Measurements from ENCODE around the gene KLHL14. TPM values are rescaled to one million over a fixed set of nuclear protein-coding genes. Genes with fewer than 3 reads are reported as not detected.

Gene KLHL14
- total and polyA plus RNA-seq, 2 experiments from 2014 or later: 0.12 to 0.57 TPM

DNA sequence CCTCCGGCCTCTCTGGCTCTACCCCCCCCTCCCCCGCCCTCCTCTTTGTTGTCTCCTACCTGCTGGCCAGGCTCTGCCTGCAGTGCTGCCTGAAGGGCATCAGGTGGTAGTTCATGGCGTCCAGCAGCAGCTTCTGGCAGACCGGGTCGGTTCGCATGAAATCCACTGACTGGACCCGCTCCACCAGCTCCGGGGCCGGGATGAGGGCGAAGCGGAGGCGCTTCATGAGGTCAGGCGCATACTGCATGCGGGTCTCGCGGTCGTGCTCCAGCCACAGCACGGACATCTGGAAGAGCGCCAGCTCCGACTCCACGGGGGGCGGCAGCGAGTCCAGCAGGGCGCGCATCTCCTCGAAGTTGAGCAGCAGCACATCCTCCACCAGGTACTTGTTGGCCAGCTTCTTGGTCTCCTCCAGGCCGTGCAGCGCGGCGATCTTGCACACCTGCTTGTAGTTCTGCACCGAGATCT, 3.2 kb downstream of the KLHL14 start:
- Histone ChIP-seq H3K27me3 (peaks cover 86% of the 10 kb centered on the region), H4K20me1 (ENCODE audit: insufficient read depth, poor library complexity, severe bottlenecking) (no peaks in the 10 kb centered on the region), H3K9me3 (ENCODE audit: low read depth) (no peaks in the 10 kb centered on the region), H3K27ac (no peak overlapping the region), H3K4me3 (no peak overlapping the region), H2AFZ (peak overlapping the region; percentile 55), H3K4me1 (ENCODE audit: insufficient read depth) (peaks cover 17% of the 10 kb centered on the region), H3K4me2 (peak overlapping the region; percentile 97), H3K79me2 (no peaks in the 10 kb centered on the region), H3K9me2 (replicated peaks; ENCODE audit: insufficient read depth) (no peaks in the 10 kb centered on the region), H3K36me3 (replicated peaks; ENCODE audit: insufficient read depth, low read depth) (no peaks in the 10 kb centered on the region)
- WGBS (ENCODE audit: low lambda C conversion rate, missing lambda C conversion rate): 2% methylated on average over 29 of the region's 31 CpGs
- DNase-seq (ENCODE audit: low spot score): peak; percentile 26
- TF ChIP-seq EZH2 (IDR thresholded peaks at IDR 0.05; ENCODE audit: borderline replicate concordance): peak; percentile 28
- no peak for TF ChIP-seq EZH2phosphoT487 (IDR thresholded peaks at IDR 0.05; ENCODE audit: low read depth, severe bottlenecking, unreplicated experiment)

GRCh38 chr18:32769071-32769585, 3.7 kb downstream of the KLHL14 start:
- H2AFZ ChIP-seq: no peak overlapping the region
- no peaks in the 10 kb centered on the region for H3K9me3 ChIP-seq (ENCODE audit: low read depth)
- H3K4me3 ChIP-seq: no peak overlapping the region
- H3K4me2 ChIP-seq: peak overlapping the region; percentile 97
- peaks cover 81% of the 10 kb centered on the region for H3K27me3 ChIP-seq
- TF ChIP-seq EZH2 (IDR thresholded peaks at IDR 0.05; ENCODE audit: borderline replicate concordance): no peak
- TF ChIP-seq, protein P1, sequence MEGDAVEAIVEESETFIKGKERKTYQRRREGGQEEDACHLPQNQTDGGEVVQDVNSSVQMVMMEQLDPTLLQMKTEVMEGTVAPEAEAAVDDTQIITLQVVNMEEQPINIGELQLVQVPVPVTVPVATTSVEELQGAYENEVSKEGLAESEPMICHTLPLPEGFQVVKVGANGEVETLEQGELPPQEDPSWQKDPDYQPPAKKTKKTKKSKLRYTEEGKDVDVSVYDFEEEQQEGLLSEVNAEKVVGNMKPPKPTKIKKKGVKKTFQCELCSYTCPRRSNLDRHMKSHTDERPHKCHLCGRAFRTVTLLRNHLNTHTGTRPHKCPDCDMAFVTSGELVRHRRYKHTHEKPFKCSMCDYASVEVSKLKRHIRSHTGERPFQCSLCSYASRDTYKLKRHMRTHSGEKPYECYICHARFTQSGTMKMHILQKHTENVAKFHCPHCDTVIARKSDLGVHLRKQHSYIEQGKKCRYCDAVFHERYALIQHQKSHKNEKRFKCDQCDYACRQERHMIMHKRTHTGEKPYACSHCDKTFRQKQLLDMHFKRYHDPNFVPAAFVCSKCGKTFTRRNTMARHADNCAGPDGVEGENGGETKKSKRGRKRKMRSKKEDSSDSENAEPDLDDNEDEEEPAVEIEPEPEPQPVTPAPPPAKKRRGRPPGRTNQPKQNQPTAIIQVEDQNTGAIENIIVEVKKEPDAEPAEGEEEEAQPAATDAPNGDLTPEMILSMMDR (IDR thresholded peaks at IDR 0.05; ENCODE audit: poor library complexity): no peak
- TF ChIP-seq EZH2phosphoT487 (IDR thresholded peaks at IDR 0.05; ENCODE audit: low read depth, severe bottlenecking, unreplicated experiment): no peak
- H3K9me2 ChIP-seq (replicated peaks; ENCODE audit: insufficient read depth): no peaks in the 10 kb centered on the region
- DNase-seq (ENCODE audit: low spot score): no peak
- H3K36me3 ChIP-seq (replicated peaks; ENCODE audit: insufficient read depth, low read depth): no peaks in the 10 kb centered on the region
- H3K79me2 ChIP-seq: no peaks in the 10 kb centered on the region
- peaks cover 17% of the 10 kb centered on the region for H3K4me1 ChIP-seq (ENCODE audit: insufficient read depth)
- 39% methylated on average over 6 of the region's 8 CpGs for WGBS (ENCODE audit: low lambda C conversion rate, missing lambda C conversion rate)
- H4K20me1 ChIP-seq (ENCODE audit: insufficient read depth, poor library complexity, severe bottlenecking): no peaks in the 10 kb centered on the region
- H3K27ac ChIP-seq: no peak overlapping the region

DNA sequence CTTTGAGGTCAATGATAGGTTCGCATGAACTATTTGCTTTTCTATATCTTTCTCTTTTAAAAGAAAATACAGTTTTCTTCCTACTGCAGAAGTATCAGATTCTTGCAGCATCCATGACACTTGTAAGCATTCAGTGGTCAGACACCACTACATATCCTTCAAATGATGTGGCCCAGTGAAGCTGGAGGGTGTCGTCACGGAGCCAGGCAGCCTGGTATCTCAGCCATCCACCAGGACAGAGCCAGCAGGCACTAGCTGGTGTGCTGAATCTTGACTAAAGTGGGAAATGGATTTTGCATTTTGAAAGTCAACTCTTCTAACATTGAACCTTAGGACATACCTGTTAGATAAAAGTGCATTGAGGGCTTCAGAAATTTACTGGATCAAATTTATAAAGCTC, 5.4 kb downstream of the KLHL14 start:
- 77% methylated on average over 3 of the region's 3 CpGs for WGBS (ENCODE audit: low lambda C conversion rate, missing lambda C conversion rate)
- no peaks in the 10 kb centered on the region for H3K36me3 ChIP-seq (replicated peaks; ENCODE audit: insufficient read depth, low read depth)
- peaks cover 64% of the 10 kb centered on the region for H3K27me3 ChIP-seq
- no peaks in the 10 kb centered on the region for H4K20me1 ChIP-seq (ENCODE audit: insufficient read depth, poor library complexity, severe bottlenecking)
- no peak overlapping the region for H3K4me3 ChIP-seq
- H3K9me3 ChIP-seq (ENCODE audit: low read depth): no peaks in the 10 kb centered on the region
- no peak for DNase-seq (ENCODE audit: low spot score)
- TF ChIP-seq EZH2 (IDR thresholded peaks at IDR 0.05; ENCODE audit: borderline replicate concordance): no peak
- TF ChIP-seq, protein P1 (IDR thresholded peaks at IDR 0.05; ENCODE audit: poor library complexity): no peak
- TF ChIP-seq EZH2phosphoT487 (IDR thresholded peaks at IDR 0.05; ENCODE audit: low read depth, severe bottlenecking, unreplicated experiment): no peak
- no peaks in the 10 kb centered on the region for H3K9me2 ChIP-seq (replicated peaks; ENCODE audit: insufficient read depth)
- H3K4me1 ChIP-seq (ENCODE audit: insufficient read depth): peaks cover 17% of the 10 kb centered on the region
- no peaks in the 10 kb centered on the region for H3K79me2 ChIP-seq
- no peak overlapping the region for H3K4me2 ChIP-seq
- H2AFZ ChIP-seq: no peak overlapping the region
- no peak overlapping the region for H3K27ac ChIP-seq

DNA sequence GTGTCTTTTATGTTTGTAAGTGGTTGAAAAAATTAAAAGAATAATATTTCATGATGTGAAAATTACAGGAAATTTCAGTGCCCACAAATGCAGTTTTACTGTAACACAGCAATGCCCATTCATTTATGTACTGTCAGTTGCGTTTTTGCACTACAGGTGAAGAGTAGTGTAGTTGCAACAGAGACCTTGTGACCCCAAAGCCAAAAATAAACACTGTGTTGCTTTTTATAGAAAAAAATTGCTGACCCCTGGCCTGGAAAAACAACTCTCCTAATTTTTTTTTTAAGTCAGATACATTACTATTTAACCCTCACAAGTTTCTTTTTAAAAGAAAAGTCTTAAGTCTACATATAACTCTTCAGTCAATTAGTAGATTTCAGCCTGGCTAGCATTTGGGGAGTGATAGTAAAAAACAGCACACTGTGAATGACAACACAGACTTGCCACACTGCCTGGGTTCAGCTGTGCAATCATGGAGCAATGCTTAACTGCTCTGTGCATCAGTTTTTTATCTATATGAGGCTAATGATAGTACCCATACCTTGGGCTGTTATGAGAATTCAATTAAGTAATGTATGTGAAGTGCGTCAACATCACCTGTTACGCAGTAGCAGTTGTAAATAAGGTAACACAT, 8.1 kb downstream of the KLHL14 start:
- Histone ChIP-seq H3K4me1 (ENCODE audit: insufficient read depth) (peaks cover 3% of the 10 kb centered on the region), H3K4me2 (no peak overlapping the region), H3K9me2 (replicated peaks; ENCODE audit: insufficient read depth) (no peaks in the 10 kb centered on the region), H3K4me3 (no peak overlapping the region), H3K27ac (no peak overlapping the region), H3K79me2 (no peaks in the 10 kb centered on the region), H3K9me3 (ENCODE audit: low read depth) (no peaks in the 10 kb centered on the region), H3K27me3 (peaks cover 42% of the 10 kb centered on the region), H3K36me3 (replicated peaks; ENCODE audit: insufficient read depth, low read depth) (no peaks in the 10 kb centered on the region), H2AFZ (no peak overlapping the region), H4K20me1 (ENCODE audit: insufficient read depth, poor library complexity, severe bottlenecking) (no peaks in the 10 kb centered on the region)
- DNase-seq (ENCODE audit: low spot score): no peak
- TF ChIP-seq, protein P1 (IDR thresholded peaks at IDR 0.05; ENCODE audit: poor library complexity): no peak
- TF ChIP-seq EZH2phosphoT487 (IDR thresholded peaks at IDR 0.05; ENCODE audit: low read depth, severe bottlenecking, unreplicated experiment) (no peak), EZH2 (IDR thresholded peaks at IDR 0.05; ENCODE audit: borderline replicate concordance) (no peak)
- WGBS (ENCODE audit: low lambda C conversion rate, missing lambda C conversion rate): 90% methylated on average over 3 of the region's 3 CpGs

All from hepatocyte (in vitro differentiated cells).